HG03097 (cell line): ENCODE data around the gene C1orf115.
"Not testable (repeated sequence)": the region's sequence is repeated elsewhere in the genome, so short reads cannot be mapped to it uniquely, and the experiment has no call there.

Experiments used
- ATAC-seq: cut with Tn5 transposase; IDR thresholded peaks from one replicate; pipeline ENCODE4 v1.9.1; 2021; ENCODE audit not compliant: unreplicated experiment, low FRiP score

Gene C1orf115

GRCh38 chr1:220690140-220691052, at the start of gene C1orf115:
TSS of gene C1orf115 (plus strand) at chr1:220690363. CDS start at chr1:220690403, 40 bp downstream.
- peak; percentile 99 for ATAC-seq

DNA sequence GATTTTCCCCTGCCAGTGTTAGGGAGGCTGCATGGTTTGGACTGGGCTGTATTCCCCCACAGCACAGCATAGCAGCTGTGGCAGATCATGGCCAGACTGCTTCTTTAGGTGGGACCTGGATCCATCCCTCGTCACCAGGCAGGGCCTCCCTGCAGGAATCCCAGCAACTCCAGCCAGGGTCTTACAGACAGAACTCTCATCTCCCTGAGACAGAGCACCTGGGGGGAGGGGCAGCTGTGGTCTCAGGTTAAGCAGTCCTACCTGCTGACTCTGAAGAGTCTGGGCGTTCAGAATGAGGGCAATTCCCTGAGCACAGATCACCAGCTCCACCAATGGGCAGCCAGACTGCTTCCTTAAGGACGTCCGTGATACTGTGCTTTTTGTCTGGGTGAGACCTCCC, 47.9 kb upstream of the C1orf115 start:
- no peak for ATAC-seq

DNA sequence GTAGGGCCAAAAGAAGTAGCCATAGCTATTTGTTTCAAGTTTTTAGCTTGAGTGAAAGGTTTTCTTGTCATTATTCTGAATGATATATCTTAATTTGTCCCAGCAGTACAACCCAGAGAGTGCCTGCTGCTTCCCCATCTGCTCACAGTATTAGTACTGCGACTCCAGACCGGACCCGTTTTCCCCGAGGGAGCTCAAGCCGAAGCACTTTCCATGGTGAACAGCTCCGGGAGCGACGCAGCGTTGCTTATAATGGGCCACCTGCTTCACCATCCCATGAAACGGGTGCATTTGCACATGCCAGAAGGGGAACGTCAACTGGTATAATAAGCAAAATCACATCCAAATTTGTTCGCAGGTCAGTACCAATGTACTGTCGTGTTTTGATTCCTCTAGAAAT, 37.2 kb upstream of the C1orf115 start:
- no peak for ATAC-seq

DNA sequence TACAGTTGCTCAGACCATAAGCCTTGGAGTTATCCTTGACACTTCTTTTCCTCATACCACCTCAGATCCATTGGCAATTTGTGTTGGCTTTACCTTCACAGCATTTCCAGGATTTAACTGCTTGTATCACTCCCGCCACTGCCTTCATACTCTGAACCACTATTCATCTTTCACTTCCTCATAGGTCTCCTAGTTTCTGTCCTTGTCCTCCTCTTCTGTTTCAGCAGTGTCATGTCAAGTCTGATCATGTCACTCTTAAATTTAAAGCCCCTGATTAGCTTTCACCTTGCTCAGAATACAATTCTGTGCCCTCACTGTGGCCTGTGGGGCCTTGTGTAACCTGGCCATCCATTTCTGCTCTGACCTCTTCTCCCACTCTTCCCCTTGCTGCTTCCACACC, 34.7 kb upstream of the C1orf115 start:
- peak; percentile 68 for ATAC-seq

GRCh38 chr1:220655961-220656740, 34.0 kb upstream of the C1orf115 start:
- no peak for ATAC-seq

DNA sequence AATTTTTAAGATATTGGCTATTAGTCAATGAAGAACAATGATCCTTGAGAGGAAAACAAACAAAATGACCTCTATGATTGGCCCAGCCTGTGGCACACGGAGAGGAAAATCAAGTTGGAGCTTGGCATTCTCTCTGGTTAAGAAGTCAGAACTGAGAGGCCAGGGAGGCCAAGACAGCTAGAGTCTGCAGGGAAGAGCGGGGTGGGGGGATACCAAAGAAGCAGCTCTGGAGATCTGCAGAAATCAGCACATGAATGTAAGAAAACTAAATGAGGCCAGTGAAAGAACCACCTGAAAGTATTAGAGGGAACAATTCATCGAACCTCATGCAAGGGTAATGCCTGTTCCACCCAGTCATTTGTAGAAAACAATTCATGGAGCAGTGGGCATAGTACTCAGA, 23.8 kb upstream of the C1orf115 start:
- ATAC-seq, result no peak

- no peak for ATAC-seq
Observed at GRCh38 chr1:220669005-220669404, 21.2 kb upstream of the C1orf115 start.

DNA sequence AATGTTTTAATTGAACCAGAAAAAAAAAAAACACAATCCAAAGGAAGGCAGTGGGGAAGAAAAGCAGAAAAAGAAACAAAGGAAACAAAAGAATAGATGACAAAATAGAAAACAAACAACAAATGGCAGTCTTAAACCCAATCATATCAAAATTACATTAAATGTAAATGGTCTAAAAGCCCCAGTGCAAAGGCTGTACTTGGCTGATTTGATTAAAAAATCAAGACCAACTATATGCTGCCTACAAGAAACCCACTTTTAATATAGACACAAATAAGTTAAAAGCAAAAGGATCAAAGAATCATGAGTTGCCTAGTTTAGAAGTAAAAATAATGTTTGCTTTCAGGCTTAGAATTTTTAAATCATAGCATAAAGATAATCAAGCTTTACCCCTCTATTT, 19.8 kb upstream of the C1orf115 start:
- no peak for ATAC-seq

GRCh38 chr1:220673921-220674320, 16.2 kb upstream of the C1orf115 start:
- no peak for ATAC-seq

DNA sequence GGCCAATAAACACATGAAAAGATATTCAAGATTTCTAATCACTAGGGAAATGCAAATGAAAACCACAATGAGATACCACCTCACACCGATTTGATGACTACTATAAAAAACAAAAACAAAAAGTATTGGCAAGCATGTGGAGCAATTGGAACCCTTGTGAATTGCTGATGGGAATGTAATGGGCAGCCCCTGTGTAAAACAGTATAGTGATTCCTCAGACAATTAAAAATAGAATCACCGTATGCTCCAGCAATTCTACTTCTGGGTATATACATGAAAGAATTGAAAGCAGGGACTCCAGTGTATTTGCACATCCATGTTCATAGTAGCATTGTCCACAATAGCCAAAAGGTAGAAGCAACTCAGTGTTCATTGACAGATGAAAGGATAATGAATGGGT, 12.9 kb upstream of the C1orf115 start:
- no peak for ATAC-seq

GRCh38 chr1:220680085-220680687, 10.0 kb upstream of the C1orf115 start:
- ATAC-seq, result no peak

DNA sequence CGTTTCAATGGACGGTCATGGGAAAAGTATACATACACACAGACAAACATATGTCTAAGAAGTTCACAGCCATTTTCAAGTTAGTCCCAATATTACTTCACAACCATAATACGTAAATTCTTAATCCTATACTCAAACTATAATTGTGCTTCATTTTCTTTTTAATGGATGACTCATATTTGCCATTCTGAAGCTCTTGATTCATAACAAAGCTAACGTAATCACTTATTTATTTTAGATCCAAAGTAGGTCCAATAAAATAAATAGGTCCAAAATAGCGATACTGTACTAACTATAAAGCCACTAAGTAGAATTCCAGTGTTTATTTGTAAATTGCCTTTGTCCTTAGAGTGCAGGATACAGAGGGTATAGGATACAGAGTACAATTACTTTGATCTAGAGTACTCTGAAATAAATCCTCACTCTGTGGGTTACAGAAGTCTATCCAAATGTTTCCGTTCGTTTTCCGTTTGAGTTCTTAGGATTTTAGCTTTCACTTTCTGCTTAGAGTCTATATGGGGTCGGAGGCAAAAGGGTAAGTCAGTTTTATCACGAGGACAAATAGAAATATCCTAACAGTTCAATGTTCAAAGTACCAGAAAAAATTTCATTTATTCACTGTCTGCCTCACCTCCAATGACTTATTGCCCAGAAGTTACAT, 8.8 kb upstream of the C1orf115 start:
- no peak for ATAC-seq

DNA sequence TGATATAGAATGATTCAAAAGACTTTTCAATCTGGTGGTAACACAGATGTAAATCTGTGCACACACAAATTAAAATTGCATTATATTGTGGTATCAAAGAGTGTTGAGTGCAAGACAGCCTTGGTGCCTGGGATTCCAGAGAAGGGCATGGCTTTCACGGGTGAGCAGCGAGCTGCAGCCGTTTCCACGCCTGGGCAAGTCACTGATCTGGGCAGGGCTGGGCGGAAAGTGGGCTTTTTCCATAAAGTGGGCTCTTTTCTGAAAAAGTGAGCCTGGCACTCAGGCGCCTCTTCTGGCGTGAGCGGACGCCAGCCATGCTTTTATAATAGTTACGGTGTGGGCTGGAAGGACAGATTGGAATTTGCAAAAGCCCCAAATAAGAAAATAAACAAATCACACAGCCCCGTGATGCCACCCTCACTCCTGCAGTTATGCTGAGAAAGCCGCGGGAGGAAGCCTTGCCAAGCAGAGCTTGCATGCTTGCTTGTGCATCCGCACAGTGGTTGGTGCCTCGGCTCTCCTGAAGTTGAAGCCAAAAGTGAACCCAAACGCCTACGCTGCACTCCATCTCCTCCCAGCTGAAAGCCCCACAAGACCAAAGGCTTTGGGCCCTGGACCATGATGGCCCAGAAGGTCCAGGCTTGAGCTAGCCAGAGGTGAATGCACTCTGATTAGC, 7.1 kb upstream of the C1orf115 start:
- ATAC-seq, result no peak

- ATAC-seq, result not testable (repeated sequence)
Observed at GRCh38 chr1:220683716-220684115, 6.4 kb upstream of the C1orf115 start.

GRCh38 chr1:220684890-220685289, 5.3 kb upstream of the C1orf115 start:
- ATAC-seq, result no peak

DNA sequence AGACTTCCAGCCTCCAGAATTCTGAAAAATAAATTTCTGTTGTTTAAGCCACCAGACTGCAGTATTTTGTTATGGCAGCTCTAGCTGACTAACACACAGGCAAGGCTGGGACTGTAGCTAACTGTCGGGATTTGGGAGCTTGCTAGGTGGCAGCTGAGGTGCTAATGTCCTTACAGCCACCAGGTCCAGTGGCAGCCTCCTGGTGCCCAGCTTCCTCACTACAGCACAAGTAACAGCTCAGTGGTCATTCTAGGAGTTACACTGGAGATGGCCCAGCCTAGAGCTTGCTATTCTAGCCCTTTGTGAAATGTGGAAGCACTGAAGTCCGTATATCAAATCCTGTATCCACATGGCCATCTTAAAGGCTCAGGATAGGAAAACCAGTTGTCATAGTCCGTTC, 4.3 kb upstream of the C1orf115 start:
- no peak for ATAC-seq

GRCh38 chr1:220687809-220688208, 2.4 kb upstream of the C1orf115 start:
- no peak for ATAC-seq

DNA sequence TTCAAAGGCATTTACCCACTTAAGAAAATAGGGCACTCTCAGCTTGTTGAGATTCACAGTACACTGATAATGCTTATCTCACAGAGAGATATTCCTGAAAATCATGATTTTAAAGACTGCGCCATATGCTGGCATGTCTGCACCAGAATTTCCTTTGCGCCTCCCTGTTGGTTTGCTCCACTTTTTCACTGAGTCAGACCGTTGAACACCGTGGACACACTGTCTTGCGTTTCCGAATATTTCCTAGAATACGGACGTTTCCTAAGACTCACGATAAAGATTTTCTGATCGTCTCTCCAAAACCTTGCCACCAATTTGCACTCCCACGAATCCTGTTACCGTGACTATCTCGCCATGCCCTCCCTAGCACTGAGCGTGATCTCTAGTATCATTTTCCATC, 497 bp upstream of the C1orf115 start:
- ATAC-seq, result no peak

GRCh38 chr1:220691053-220691684, 1.0 kb downstream of the C1orf115 start:
- no peak for ATAC-seq
